Neuronal stem cell (in vitro differentiated cells): ENCODE measurements around the gene TIMM10. TPM values are rescaled to one million over a fixed set of nuclear protein-coding genes. Genes with fewer than 3 reads are reported as not detected.

Experiments
- DNase-seq: peaks from one replicate; pipeline ENCODE4 v3.0.0-alpha.2; 2013; ENCODE audit warnings: low spot score
- H2AFZ ChIP-seq: one replicate; pipeline ENCODE4 v1.6.1; 2013; ENCODE audit warnings: mild to moderate bottlenecking, low read length, inconsistent platforms
- H2AK5ac ChIP-seq: 2 replicates; pipeline ENCODE4 v1.6.1; 2013; ENCODE audit warnings: low read depth, mild to moderate bottlenecking, inconsistent platforms, low read length, moderate library complexity, mixed read lengths
- H2BK120ac ChIP-seq: 2 replicates; pipeline ENCODE4 v1.6.1; 2013; ENCODE audit warnings: low read depth, mild to moderate bottlenecking, inconsistent platforms, low read length, moderate library complexity, mixed read lengths
- H2BK12ac ChIP-seq: one replicate; pipeline ENCODE4 v1.6.1; 2013; ENCODE audit warnings: low read length, inconsistent platforms
- H2BK15ac ChIP-seq: 2 replicates; pipeline ENCODE4 v1.6.1; 2013; ENCODE audit warnings: mild to moderate bottlenecking, low read length, inconsistent platforms, mixed read lengths
- H2BK5ac ChIP-seq: one replicate; pipeline ENCODE4 v1.6.1; 2013; ENCODE audit warnings: inconsistent platforms, mild to moderate bottlenecking, low read length, moderate library complexity
- H3K14ac ChIP-seq: one replicate; pipeline ENCODE4 v1.6.1; 2013; ENCODE audit warnings: low read length, inconsistent platforms
- H3K18ac ChIP-seq: 2 replicates; pipeline ENCODE4 v1.6.1; 2013; ENCODE audit warnings: low read length, inconsistent platforms
- H3K23ac ChIP-seq: 2 replicates; pipeline ENCODE4 v1.6.1; 2013; ENCODE audit warnings: low read depth, mild to moderate bottlenecking, mixed read lengths, low read length, inconsistent platforms; ENCODE audit not compliant: poor library complexity
- H3K27ac ChIP-seq: replicated peaks from 3 replicates; pipeline ENCODE4 v1.5.1; 2013; ENCODE audit warnings: low read length, inconsistent platforms
- H3K27me3 ChIP-seq, 3 experiments: 2 replicates each; pipeline ENCODE4 v1.6.1; 2013; ENCODE audit warnings: low read length in 3 of 3, mild to moderate bottlenecking in 2 of 3, inconsistent platforms in 1 of 3, low read depth in 1 of 3, mixed read lengths in 1 of 3, moderate library complexity in 1 of 3; ENCODE audit not compliant: control insufficient read depth in 3 of 3, insufficient read depth in 3 of 3
- H3K36me3 ChIP-seq, 2 donors: replicated peaks in 1 of 2; 2 replicates each; pipeline ENCODE4 v1.6.1; 2013; ENCODE audit warnings: low read length in 2 of 2; ENCODE audit not compliant: control insufficient read depth in 2 of 2, insufficient read depth in 2 of 2
- H3K4ac ChIP-seq: 2 replicates; pipeline ENCODE4 v1.6.1; 2013; ENCODE audit warnings: inconsistent platforms, mild to moderate bottlenecking, low read length, moderate library complexity
- H3K4me1 ChIP-seq, 2 donors: 1 replicate in 1 of 2; 2 replicates in 1 of 2; pipeline ENCODE4 v1.6.1; 2013; ENCODE audit warnings: low read length in 2 of 2, low read depth in 1 of 2; ENCODE audit not compliant: control insufficient read depth in 2 of 2, insufficient read depth in 1 of 2
- H3K4me2 ChIP-seq: one replicate; pipeline ENCODE4 v1.6.1; 2013; ENCODE audit warnings: mild to moderate bottlenecking, low read length, inconsistent platforms; ENCODE audit not compliant: insufficient read depth, poor library complexity, severe bottlenecking
- H3K4me3 ChIP-seq, 2 donors: 2 replicates each; pipeline ENCODE4 v1.5.1; 2013; ENCODE audit warnings: low read length in 2 of 2, mild to moderate bottlenecking in 2 of 2, inconsistent platforms in 1 of 2, moderate library complexity in 1 of 2
- H3K79me1 ChIP-seq: one replicate; pipeline ENCODE4 v1.6.1; 2013; ENCODE audit warnings: low read depth, mild to moderate bottlenecking, inconsistent platforms, low read length, moderate library complexity
- H3K9ac ChIP-seq: one replicate; pipeline ENCODE4 v1.6.1; 2013; ENCODE audit warnings: mild to moderate bottlenecking, low read depth, low read length, inconsistent platforms; ENCODE audit not compliant: poor library complexity
- H3K9me3 ChIP-seq, 2 donors: replicated peaks in 1 of 2; 2 replicates each; pipeline versions ENCODE3 to v1.6.1; 2013; ENCODE audit warnings: low read length in 2 of 2, mild to moderate bottlenecking in 2 of 2, inconsistent platforms in 1 of 2, low read depth in 1 of 2, mixed read lengths in 1 of 2, moderate library complexity in 1 of 2; ENCODE audit not compliant: control insufficient read depth in 2 of 2, insufficient read depth in 1 of 2
- H4K8ac ChIP-seq: one replicate; pipeline ENCODE4 v1.6.1; 2013; ENCODE audit warnings: low read depth, mild to moderate bottlenecking, inconsistent platforms, low read length, moderate library complexity
- H4K91ac ChIP-seq: one replicate; pipeline ENCODE4 v1.6.1; 2013; ENCODE audit warnings: low read length, low read depth, mild to moderate bottlenecking, inconsistent platforms; ENCODE audit not compliant: poor library complexity
- WGBS, 2 donors: extraction: QIAGEN DNeasy Blood & Tissue Kit; methylation state at CpG; one replicate each; pipeline ENCODE4 v1.1.7; 2013; ENCODE audit warnings: missing lambda C conversion rate in 2 of 2, mixed read lengths in 1 of 2; ENCODE audit not compliant: insufficient read length in 2 of 2, insufficient replicate concordance in 1 of 2; ENCODE audit errors: extremely low coverage in 2 of 2; 5-methylcytosine and 5-hydroxymethylcytosine counted together
- polyA plus RNA-seq, 2 experiments: library from polyadenylated mRNA; stranded (reverse); fragments of 200-250 nt; gene quantifications; one replicate each; pipeline ENCODE4 v1.2.3, GENCODE V29; 2013

Gene TIMM10, protein sequence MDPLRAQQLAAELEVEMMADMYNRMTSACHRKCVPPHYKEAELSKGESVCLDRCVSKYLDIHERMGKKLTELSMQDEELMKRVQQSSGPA
- 61.5 TPM for polyA plus RNA-seq (2013, experiment 1 of 2)
- polyA plus RNA-seq (2013, experiment 2 of 2), result 58.6 TPM

GRCh38 chr11:57530596-57531507 lies at the start of gene TIMM10:
Gene TIMM10 (minus strand): TSS chr11:57530754. CDS start chr11:57530189, 565 bp downstream.
- H3K4me3 ChIP-seq, result peak within 1 kb of the TSS; percentile 85 to 98
- H2AFZ ChIP-seq, result peak within 1 kb of the TSS; percentile 89
- no peak within 1 kb of the TSS for H3K23ac ChIP-seq
- no peak within 1 kb of the TSS for H4K91ac ChIP-seq
- peaks cover 8 to 27% of the 10 kb centered on the region in 2 donors for H3K36me3 ChIP-seq
- H2BK120ac ChIP-seq, result no peak within 1 kb of the TSS
- H3K27ac ChIP-seq, result no peak within 1 kb of the TSS
- H3K14ac ChIP-seq, result no peak within 1 kb of the TSS
- H3K4me2 ChIP-seq, result peak within 1 kb of the TSS; percentile 69
- no peak within 1 kb of the TSS for H2BK12ac ChIP-seq
- H3K79me1 ChIP-seq, result peaks cover 8% of the 10 kb centered on the region
- no peak within 1 kb of the TSS for H2BK15ac ChIP-seq
- peaks cover 3 to 7% of the 10 kb centered on the region in 2 donors for H3K4me1 ChIP-seq
- no CpG with 5 or more reads among the region's 49 CpGs for WGBS, 2 donors
- peak within 1 kb of the TSS; percentile 81 for H3K9ac ChIP-seq
- no peak within 1 kb of the TSS for H3K18ac ChIP-seq
- H2AK5ac ChIP-seq, result no peak within 1 kb of the TSS
- peak; percentile 95 for DNase-seq
- no peaks in the 10 kb centered on the region for H3K27me3 ChIP-seq
- no peak within 1 kb of the TSS for H4K8ac ChIP-seq
- H2BK5ac ChIP-seq, result no peak within 1 kb of the TSS
- no peaks in the 10 kb centered on the region for H3K9me3 ChIP-seq
- no peak within 1 kb of the TSS for H3K4ac ChIP-seq

- Histone ChIP-seq H3K23ac (no peak overlapping the region), H2BK5ac (no peak overlapping the region), H3K79me1 (no peaks in the 10 kb centered on the region), H3K27ac (no peak overlapping the region), H3K4me2 (no peak overlapping the region), H3K27me3 (no peaks in the 10 kb centered on the region), H2BK12ac (no peak overlapping the region), H3K9ac (no peak overlapping the region), H3K4ac (no peak overlapping the region), H2BK15ac (no peak overlapping the region), H2AFZ (no peak overlapping the region), H3K36me3 (no peaks in the 10 kb centered on the region), H2AK5ac (peak overlapping the region; percentile 22), H4K91ac (no peak overlapping the region), H3K18ac (no peak overlapping the region), H3K9me3 (peaks cover 0 to 2% of the 10 kb centered on the region in 2 donors), H3K14ac (no peak overlapping the region), H3K4me3 (no peak overlapping the region), H3K4me1 (peaks cover 6 to 9% of the 10 kb centered on the region in 2 donors), H2BK120ac (no peak overlapping the region), H4K8ac (no peak overlapping the region)
- WGBS, 2 donors, result no CpG with 5 or more reads among the region's 4 CpGs
- no peak for DNase-seq
Observed at GRCh38 chr11:57574061-57574460, 43.5 kb upstream of the TIMM10 start.

GRCh38 chr11:57571606-57572005 lies 41.1 kb upstream of the TIMM10 start:
- Histone ChIP-seq H3K27ac (no peak overlapping the region), H3K9ac (no peak overlapping the region), H3K9me3 (peaks cover 0 to 2% of the 10 kb centered on the region in 2 donors), H2AK5ac (peak overlapping the region; percentile 79), H3K4me3 (no peak overlapping the region), H3K23ac (no peak overlapping the region), H3K18ac (no peak overlapping the region), H2BK15ac (peak overlapping the region; percentile 12), H3K4me1 (peaks cover 14 to 15% of the 10 kb centered on the region in 2 donors), H3K4me2 (no peak overlapping the region), H2BK120ac (no peak overlapping the region), H2BK12ac (no peak overlapping the region), H3K27me3 (no peaks in the 10 kb centered on the region), H3K14ac (no peak overlapping the region), H3K79me1 (peaks cover 3% of the 10 kb centered on the region), H3K4ac (peak overlapping the region; percentile 68), H4K91ac (no peak overlapping the region), H4K8ac (no peak overlapping the region), H2BK5ac (no peak overlapping the region), H3K36me3 (no peaks in the 10 kb centered on the region), H2AFZ (no peak overlapping the region)
- no peak for DNase-seq
- no CpG with 5 or more reads among the region's 2 CpGs for WGBS, 2 donors

GRCh38 chr11:57568330-57568766 lies 37.8 kb upstream of the TIMM10 start:
- H4K8ac ChIP-seq, result no peak overlapping the region
- H3K4me1 ChIP-seq, result peaks cover 15 to 22% of the 10 kb centered on the region in 2 donors
- H3K79me1 ChIP-seq, result peaks cover 3% of the 10 kb centered on the region
- peak; percentile 86 for DNase-seq
- H3K36me3 ChIP-seq, result peaks cover 0 to 6% of the 10 kb centered on the region in 2 donors
- H3K14ac ChIP-seq, result no peak overlapping the region
- peak overlapping the region; percentile 100 for H2AK5ac ChIP-seq
- peak overlapping the region; percentile 98 for H4K91ac ChIP-seq
- peak overlapping the region; percentile 96 for H2AFZ ChIP-seq
- no peak overlapping the region for H3K4ac ChIP-seq
- H3K23ac ChIP-seq, result peak overlapping the region; percentile 96
- H2BK120ac ChIP-seq, result peak overlapping the region; percentile 89
- peak overlapping the region; percentile 99 for H2BK5ac ChIP-seq
- peaks cover 0 to 2% of the 10 kb centered on the region in 2 donors for H3K9me3 ChIP-seq
- peak overlapping the region; percentile 96 for H3K4me2 ChIP-seq
- no peak overlapping the region for H3K9ac ChIP-seq
- peak overlapping the region; percentile 96 for H3K27ac ChIP-seq
- H3K27me3 ChIP-seq, result no peaks in the 10 kb centered on the region
- peak overlapping the region; percentile 100 for H3K18ac ChIP-seq
- no CpG with 5 or more reads among the region's 6 CpGs for WGBS, 2 donors
- peak overlapping the region; percentile 68 for H2BK12ac ChIP-seq
- peak overlapping the region; percentile 96 to 98 for H3K4me3 ChIP-seq
- peak overlapping the region; percentile 100 for H2BK15ac ChIP-seq
